Lower leg skin (tissue), 4 donors: ENCODE results near the gene KERA. TPM values are rescaled to one million over a fixed set of nuclear protein-coding genes. Genes with fewer than 3 reads are reported as not detected.

Source experiments
- DNase-seq, 2 donors: peaks; one replicate each; pipeline ENCODE4 v3.0.0-alpha.2; 2019; ENCODE audit warnings: low spot score in 2 of 2
- H3K4me3 ChIP-seq: fragments of 200-600 bp; sonication (generic); 2 replicates; pipeline ENCODE4 v1.5.1; 2017; ENCODE audit warnings: mild to moderate bottlenecking, low read depth; ENCODE audit not compliant: poor library complexity, severe bottlenecking
- CTCF ChIP-seq, 3 donors: fragments of 450-650 bp; IDR thresholded peaks; one replicate each; pipeline ENCODE4 v1.5.1; 2016; ENCODE audit warnings: antibody characterized with exemption in 3 of 3, mild to moderate bottlenecking in 3 of 3, moderate library complexity in 2 of 3
- POLR2A ChIP-seq, 2 donors: fragments of 450-650 bp; IDR thresholded peaks; one replicate each; pipeline ENCODE4 v1.6.1; 2016 to 2017; ENCODE audit warnings: antibody characterized with exemption in 2 of 2, mild to moderate bottlenecking in 1 of 2, moderate library complexity in 1 of 2
- WGBS, 2 donors: methylation state at CpG; one replicate each; pipeline ENCODE4 v1.1.5; 2018; 5-methylcytosine and 5-hydroxymethylcytosine counted together
- intact Hi-C: fragments of 100-400 bp; cut with DNase I; formaldehyde crosslinking; loops from one replicate; pipeline ENCODE4 v1.15.0; 2023; ENCODE audit warnings: low total_unique reads
- total RNA-seq, 4 donors: library from RNA; depleted of rRNA; stranded (reverse); fragments of >200 nt; gene quantifications; one replicate each; pipeline ENCODE4 v1.1.0, GENCODE V29; 2016

Gene KERA
- total RNA-seq, 4 donors from 2014 or later = not detected

- intact Hi-C loops = no loop called here
- H3K4me3 ChIP-seq = no peak overlapping the region
- TF ChIP-seq CTCF (IDR thresholded peaks at IDR 0.05) = no peak
- no peak for TF ChIP-seq POLR2A (IDR thresholded peaks at IDR 0.05)
- DNase-seq = no peak
- WGBS, 2 donors = 84 to 90% methylated on average over 2 of the region's 2 CpGs
These were observed 1.3 kb downstream of the KERA start for GRCh38 chr12:91056488-91056887.

- no peak for TF ChIP-seq CTCF (IDR thresholded peaks at IDR 0.05)
- TF ChIP-seq POLR2A (IDR thresholded peaks at IDR 0.05) = no peak
- intact Hi-C loops = no loop called here
- no peak for DNase-seq
- H3K4me3 ChIP-seq = no peak overlapping the region
- WGBS, 2 donors = 58 to 73% methylated on average over 1 of the region's 1 CpG
These were observed 1.8 kb downstream of the KERA start for GRCh38 chr12:91055976-91056375.

- 36 to 41% methylated on average over 4 of the region's 4 CpGs for WGBS, 2 donors
- no peak for DNase-seq
- intact Hi-C loops = no loop called here
These were observed 3.7 kb downstream of the KERA start for GRCh38 chr12:91053951-91054715.

GRCh38 chr12:91052026-91052425, 5.8 kb downstream of the KERA start:
- intact Hi-C loops = no loop called here
- no peak for DNase-seq
- H3K4me3 ChIP-seq = no peak overlapping the region
- TF ChIP-seq CTCF (IDR thresholded peaks at IDR 0.05) = no peak
- TF ChIP-seq POLR2A (IDR thresholded peaks at IDR 0.05) = no peak

More at GRCh38 chr12:91053951-91054715, 3.7 kb downstream of the KERA start:
- TF ChIP-seq CTCF (IDR thresholded peaks at IDR 0.05) (no peak), POLR2A (IDR thresholded peaks at IDR 0.05) (no peak)
- H3K4me3 ChIP-seq = no peak overlapping the region

- no peak for DNase-seq
- TF ChIP-seq CTCF (IDR thresholded peaks at IDR 0.05) = no peak
- no peak for TF ChIP-seq POLR2A (IDR thresholded peaks at IDR 0.05)
- H3K4me3 ChIP-seq = no peak overlapping the region
- WGBS, 2 donors = 74 to 86% methylated on average over 2 of the region's 2 CpGs
- intact Hi-C loops = no loop called here
These were observed 13.2 kb downstream of the KERA start for GRCh38 chr12:91044586-91044985.

- intact Hi-C loops = no loop called here
- WGBS, 2 donors = 77 to 84% methylated on average over 4 of the region's 4 CpGs
- no peak for DNase-seq
- H3K4me3 ChIP-seq = no peak overlapping the region
- TF ChIP-seq CTCF (IDR thresholded peaks at IDR 0.05) (no peak), POLR2A (IDR thresholded peaks at IDR 0.05) (no peak)
These were observed 14.4 kb downstream of the KERA start for GRCh38 chr12:91043408-91043807.
